ENCODE measurements around the gene CDK16.
"Not testable (repeated sequence)": the region's sequence is repeated elsewhere in the genome, so short reads cannot be mapped to it uniquely, and the experiment has no call there.

DNA sequence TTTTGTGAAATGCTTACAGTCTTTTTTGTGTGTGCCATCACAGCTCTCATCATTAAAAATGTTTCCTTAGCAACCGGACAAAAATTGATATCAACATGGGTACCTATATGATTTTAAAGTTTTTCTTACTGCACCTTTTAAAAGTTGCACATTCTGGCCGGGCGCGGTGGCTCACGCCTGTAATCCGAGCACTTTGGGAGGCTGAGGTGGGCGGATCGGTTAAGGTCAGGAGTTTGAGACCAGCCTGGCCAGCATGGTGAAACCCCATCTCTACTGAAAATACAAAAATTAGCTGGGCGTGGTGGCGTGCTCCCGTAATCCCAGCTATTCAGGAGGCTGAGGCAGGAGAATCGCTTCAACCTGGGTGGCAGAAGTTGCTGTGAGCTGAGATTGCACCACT, 39.1 kb downstream of the CDK16 start:
- not testable (repeated sequence) for TF ChIP-seq ZNF282 (CRISPR knock-in tag; IDR thresholded peaks at IDR 0.05); TBL1XR1 (IDR thresholded peaks at IDR 0.05; ENCODE audit: low read length in 2 of 2); BCL6 (CRISPR knock-in tag; IDR thresholded peaks at IDR 0.05); STAG1 (CRISPR knock-in tag; IDR thresholded peaks at IDR 0.05; ENCODE audit: borderline replicate concordance); KLF6 (CRISPR knock-in tag; IDR thresholded peaks at IDR 0.05; ENCODE audit: borderline replicate concordance); RHOXF2B (CRISPR knock-in tag; conservative IDR thresholded peaks at IDR 0.05); PML (IDR thresholded peaks at IDR 0.05; ENCODE audit: low read length); SMC3 (conservative IDR thresholded peaks at IDR 0.05; ENCODE audit: insufficient read depth, low read depth, low read length)
- TF ChIP-seq, protein P1, sequence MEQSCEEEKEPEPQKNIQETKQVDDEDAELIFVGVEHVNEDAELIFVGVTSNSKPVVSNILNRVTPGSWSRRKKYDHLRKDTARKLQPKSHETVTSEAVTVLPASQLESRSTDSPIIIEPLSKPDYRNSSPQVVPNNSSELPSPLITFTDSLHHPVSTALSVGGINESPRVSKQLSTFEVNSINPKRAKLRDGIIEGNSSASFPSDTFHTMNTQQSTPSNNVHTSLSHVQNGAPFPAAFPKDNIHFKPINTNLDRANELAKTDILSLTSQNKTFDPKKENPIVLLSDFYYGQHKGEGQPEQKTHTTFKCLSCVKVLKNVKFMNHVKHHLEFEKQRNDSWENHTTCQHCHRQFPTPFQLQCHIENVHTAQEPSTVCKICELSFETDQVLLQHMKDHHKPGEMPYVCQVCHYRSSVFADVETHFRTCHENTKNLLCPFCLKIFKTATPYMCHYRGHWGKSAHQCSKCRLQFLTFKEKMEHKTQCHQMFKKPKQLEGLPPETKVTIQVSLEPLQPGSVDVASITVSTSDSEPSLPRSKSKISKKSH (CRISPR knock-in tag; IDR thresholded peaks at IDR 0.05): not testable (repeated sequence)
- TF ChIP-seq, protein P2, sequence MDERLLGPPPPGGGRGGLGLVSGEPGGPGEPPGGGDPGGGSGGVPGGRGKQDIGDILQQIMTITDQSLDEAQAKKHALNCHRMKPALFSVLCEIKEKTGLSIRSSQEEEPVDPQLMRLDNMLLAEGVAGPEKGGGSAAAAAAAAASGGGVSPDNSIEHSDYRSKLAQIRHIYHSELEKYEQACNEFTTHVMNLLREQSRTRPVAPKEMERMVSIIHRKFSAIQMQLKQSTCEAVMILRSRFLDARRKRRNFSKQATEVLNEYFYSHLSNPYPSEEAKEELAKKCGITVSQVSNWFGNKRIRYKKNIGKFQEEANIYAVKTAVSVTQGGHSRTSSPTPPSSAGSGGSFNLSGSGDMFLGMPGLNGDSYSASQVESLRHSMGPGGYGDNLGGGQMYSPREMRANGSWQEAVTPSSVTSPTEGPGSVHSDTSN (CRISPR knock-in tag; IDR thresholded peaks at IDR 0.05; ENCODE audit: low read depth): not testable (repeated sequence)
- TF ChIP-seq, protein P2 (tag; conservative IDR thresholded peaks at IDR 0.05; ENCODE audit: low read depth): not testable (repeated sequence)
- TF ChIP-seq, protein P3, sequence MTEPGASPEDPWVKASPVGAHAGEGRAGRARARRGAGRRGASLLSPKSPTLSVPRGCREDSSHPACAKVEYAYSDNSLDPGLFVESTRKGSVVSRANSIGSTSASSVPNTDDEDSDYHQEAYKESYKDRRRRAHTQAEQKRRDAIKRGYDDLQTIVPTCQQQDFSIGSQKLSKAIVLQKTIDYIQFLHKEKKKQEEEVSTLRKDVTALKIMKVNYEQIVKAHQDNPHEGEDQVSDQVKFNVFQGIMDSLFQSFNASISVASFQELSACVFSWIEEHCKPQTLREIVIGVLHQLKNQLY (CRISPR knock-in tag; conservative IDR thresholded peaks at IDR 0.05): not testable (repeated sequence)
- TF ChIP-seq, protein P4, sequence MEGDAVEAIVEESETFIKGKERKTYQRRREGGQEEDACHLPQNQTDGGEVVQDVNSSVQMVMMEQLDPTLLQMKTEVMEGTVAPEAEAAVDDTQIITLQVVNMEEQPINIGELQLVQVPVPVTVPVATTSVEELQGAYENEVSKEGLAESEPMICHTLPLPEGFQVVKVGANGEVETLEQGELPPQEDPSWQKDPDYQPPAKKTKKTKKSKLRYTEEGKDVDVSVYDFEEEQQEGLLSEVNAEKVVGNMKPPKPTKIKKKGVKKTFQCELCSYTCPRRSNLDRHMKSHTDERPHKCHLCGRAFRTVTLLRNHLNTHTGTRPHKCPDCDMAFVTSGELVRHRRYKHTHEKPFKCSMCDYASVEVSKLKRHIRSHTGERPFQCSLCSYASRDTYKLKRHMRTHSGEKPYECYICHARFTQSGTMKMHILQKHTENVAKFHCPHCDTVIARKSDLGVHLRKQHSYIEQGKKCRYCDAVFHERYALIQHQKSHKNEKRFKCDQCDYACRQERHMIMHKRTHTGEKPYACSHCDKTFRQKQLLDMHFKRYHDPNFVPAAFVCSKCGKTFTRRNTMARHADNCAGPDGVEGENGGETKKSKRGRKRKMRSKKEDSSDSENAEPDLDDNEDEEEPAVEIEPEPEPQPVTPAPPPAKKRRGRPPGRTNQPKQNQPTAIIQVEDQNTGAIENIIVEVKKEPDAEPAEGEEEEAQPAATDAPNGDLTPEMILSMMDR (IDR thresholded peaks at IDR 0.05 in 2 of 3, conservative IDR thresholded peaks at IDR 0.05 in 1 of 3; ENCODE audit: insufficient read depth in 2 of 3, low read depth in 1 of 3, low read length in 3 of 3): not testable (repeated sequence)
